Right cardiac atrium (tissue), 5 donors: ENCODE measurements around the gene OTOGL. TPM values are rescaled to one million over a fixed set of nuclear protein-coding genes. Genes with fewer than 3 reads are reported as not detected.

ENCODE experiments used
- ATAC-seq, 2 donors: fragments of 200-7000 bp; cut with Tn5 transposase; one replicate each; pipeline versions ENCODE4 v1.8.0 to v1.9.1; 2020; ENCODE audit warnings: moderate library complexity in 2 of 2, mild to moderate bottlenecking in 1 of 2
- DNase-seq, 3 donors: peaks; one replicate each; pipeline ENCODE4 v3.0.0-alpha.2; 2020
- H3K27ac ChIP-seq: one replicate; pipeline ENCODE4 v1.5.1; 2013; ENCODE audit warnings: mild to moderate bottlenecking, low read length, control low read depth, moderate library complexity
- H3K27me3 ChIP-seq: one replicate; pipeline ENCODE4 v1.6.1; 2013; ENCODE audit not compliant: control insufficient read depth, insufficient read depth
- H3K4me1 ChIP-seq: one replicate; pipeline ENCODE4 v1.6.1; 2013; ENCODE audit warnings: low read length; ENCODE audit not compliant: control insufficient read depth, insufficient read depth
- H3K4me3 ChIP-seq: one replicate; pipeline ENCODE4 v1.5.1; 2013; ENCODE audit warnings: low read length, control low read depth
- H3K9me3 ChIP-seq: one replicate; pipeline ENCODE4 v1.6.1; 2013; ENCODE audit warnings: low read length; ENCODE audit not compliant: control insufficient read depth
- WGBS: extraction: QIAGEN DNeasy Blood & Tissue Kit; methylation state at CpG from one replicate; pipeline ENCODE4 v1.1.7; 2013; 5-methylcytosine and 5-hydroxymethylcytosine counted together
- intact Hi-C, 4 donors: fragments of 100-400 bp; cut with DNase I; formaldehyde crosslinking; loops; one replicate each; pipeline versions ENCODE4 v1.11.0 to v1.14.0; 2022 to 2023
- long read RNA-seq, 4 donors: library from polyadenylated mRNA; unstranded; transcript quantifications; one replicate each; pipeline ENCODE4 v2.0.0, GENCODE V29; 2020 to 2021
- polyA plus RNA-seq: library from polyadenylated mRNA; stranded (reverse); fragments of 200-250 nt; gene quantifications from one replicate; pipeline ENCODE4 v1.2.3, GENCODE V29; 2013
- total RNA-seq, 4 donors: library from RNA; stranded (reverse); fragmentation: NEBNext Ultra II Directional; extraction: Animal tissue kit (Norgen Biotek cat#: 25700); gene quantifications; one replicate each; pipeline ENCODE4 v1.2.1, GENCODE V29; 2021
- donor health status: healthy with polysubstance abuse.
- donor health status: DM: no; HTN: yes; CAD: no.
- donor health status: DM: no; HTN: no; CAD: no.
- donor health status: DM: no; HTN: yes; CAD: no; lungs with severe emphysema.
- donor health status: DM: yes; HTN: yes; CAD: no.

OTOGL gene, protein sequence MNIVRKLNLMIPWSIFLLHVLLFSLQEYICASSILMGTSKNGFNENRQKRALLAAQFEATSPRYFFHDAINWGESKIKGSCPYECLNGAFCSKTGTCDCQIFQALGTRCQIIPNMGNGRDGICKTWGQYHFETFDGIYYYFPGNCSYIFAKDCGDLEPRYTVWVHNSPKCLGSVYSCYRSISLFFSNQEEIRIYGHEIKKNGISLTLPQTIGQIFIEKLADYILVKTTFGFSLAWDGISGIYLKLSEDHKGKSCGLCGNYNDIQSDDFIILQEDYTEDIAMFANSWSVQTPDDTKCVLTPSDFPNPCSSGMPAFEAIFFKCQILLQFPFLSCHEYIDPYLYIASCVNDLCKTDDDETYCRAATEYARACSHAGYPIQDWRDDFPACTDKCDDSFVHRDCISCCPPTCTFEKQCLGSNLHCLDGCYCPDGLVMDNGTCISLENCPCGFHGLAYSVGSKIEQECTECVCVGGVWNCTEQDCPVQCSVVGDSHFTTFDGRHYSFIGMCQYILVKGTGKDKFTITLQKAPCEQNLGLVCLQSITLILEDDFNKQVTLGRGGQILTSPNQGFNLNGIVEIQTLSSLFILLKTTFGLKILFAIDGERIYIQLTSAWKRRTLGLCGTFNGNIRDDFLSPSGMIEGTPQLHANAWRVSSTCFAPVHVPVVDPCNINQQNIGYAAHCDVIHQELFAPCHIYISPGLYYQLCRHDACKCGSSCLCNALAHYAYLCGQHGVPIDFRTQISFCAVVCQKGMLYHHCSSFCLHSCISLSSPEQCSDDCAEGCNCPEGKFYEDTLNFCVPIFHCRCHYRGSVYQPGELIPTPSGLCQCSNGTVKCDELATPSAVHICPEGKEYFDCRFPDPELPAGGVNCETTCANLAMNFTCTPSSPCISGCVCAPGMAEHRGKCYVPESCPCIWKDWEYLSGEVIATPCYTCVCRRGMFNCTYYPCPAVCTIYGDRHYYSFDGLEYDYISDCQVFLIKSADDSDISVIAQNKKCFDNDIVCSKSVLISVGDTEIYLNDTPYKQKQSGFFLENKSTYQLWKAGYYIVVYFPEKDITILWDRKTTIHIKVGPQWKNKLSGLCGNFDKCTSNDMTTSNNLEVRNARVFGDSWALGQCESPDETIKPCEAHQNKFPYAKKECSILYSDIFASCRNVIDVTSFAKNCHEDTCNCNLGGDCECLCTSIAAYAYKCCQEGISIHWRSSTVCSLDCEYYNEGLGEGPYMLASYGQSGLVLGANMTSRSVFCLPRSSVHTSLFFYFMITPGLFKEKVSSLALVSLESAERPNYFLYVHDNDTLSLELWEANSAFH (N-terminal part only)
- 10 to 100 TPM in 3 of 4 donors, 1 to 10 TPM in 1; 8.8 to 25.9 (median 19.5) TPM for total RNA-seq
- 8.1 TPM for polyA plus RNA-seq
- long read RNA-seq, donor 1, partial matches to known transcripts: 1 of 7 reads
- long read RNA-seq, donor 1, other reads (novel, unspliced or antisense): 6 of 7 reads
- long read RNA-seq, donor 2, partial matches to known transcripts: 1 of 2 reads
- long read RNA-seq, donor 2, other reads (novel, unspliced or antisense): 1 of 2 reads
- long read RNA-seq, donor 3, partial matches to known transcripts: 4 of 13 reads
- long read RNA-seq, donor 3, other reads (novel, unspliced or antisense): 9 of 13 reads
- long read RNA-seq, donor 4, partial matches to known transcripts: 4 of 11 reads
- long read RNA-seq, donor 4, other reads (novel, unspliced or antisense): 7 of 11 reads

DNA sequence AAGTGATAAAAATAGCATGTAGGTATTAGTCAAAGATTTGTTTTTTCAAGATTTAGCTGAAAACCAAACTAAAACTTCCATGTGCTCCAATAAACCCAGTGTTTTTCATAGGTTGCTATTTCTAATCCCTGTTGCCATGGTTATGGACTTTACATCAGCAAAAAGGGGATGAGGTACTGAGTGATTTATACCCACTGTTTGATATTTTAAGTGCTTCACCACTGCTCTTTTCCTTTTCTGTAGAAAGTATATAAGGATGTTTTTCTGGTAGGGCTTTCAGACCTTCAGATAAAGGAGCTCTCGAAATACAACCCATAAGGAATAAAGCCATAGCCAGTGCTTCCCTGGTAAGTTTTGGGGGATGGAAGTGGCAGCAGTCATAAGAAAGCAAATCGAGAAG is at the start of gene OTOGL:
OTOGL (plus strand) TSS at position 279 of the 400 bp plus-strand sequence. CDS start 109,895 bp downstream, outside the sequence.
- no peak for ATAC-seq
- H3K9me3 ChIP-seq: no peaks in the 10 kb centered on the region
- H3K4me3 ChIP-seq: no peak within 1 kb of the TSS
- intact Hi-C loops: no loop called here
- no peaks in the 10 kb centered on the region for H3K4me1 ChIP-seq
- WGBS: 79% methylated on average over 2 of the region's 2 CpGs
- no peaks in the 10 kb centered on the region for H3K27me3 ChIP-seq
- no peak within 1 kb of the TSS for H3K27ac ChIP-seq
- DNase-seq: no peak

DNA sequence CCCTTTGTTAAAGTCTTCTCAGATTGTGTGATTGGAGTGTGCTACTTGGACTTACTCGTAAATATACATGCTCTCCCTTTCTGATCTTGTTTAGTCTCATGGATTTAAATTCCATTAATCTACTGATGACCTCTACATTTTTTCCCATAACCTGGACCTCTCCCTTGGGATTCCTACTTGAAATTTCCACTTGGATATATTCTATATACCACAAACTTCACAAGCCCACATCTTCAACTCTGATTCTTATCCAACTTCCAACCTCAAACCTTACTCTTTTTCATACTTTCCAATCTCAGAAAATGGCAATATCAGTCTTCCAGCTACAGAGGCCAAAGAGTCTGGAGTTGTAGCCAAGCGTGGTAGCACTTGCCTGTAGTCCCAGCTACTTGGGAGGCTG is 49.1 kb upstream of the OTOGL start:
- Histone ChIP-seq H3K27me3 (no peaks in the 10 kb centered on the region), H3K4me1 (no peaks in the 10 kb centered on the region), H3K9me3 (no peaks in the 10 kb centered on the region), H3K4me3 (no peak overlapping the region), H3K27ac (no peak overlapping the region)
- intact Hi-C loops: no loop called here
- DNase-seq (no peak), ATAC-seq (no peak)
- WGBS: 84% methylated on average over 2 of the region's 2 CpGs

DNA sequence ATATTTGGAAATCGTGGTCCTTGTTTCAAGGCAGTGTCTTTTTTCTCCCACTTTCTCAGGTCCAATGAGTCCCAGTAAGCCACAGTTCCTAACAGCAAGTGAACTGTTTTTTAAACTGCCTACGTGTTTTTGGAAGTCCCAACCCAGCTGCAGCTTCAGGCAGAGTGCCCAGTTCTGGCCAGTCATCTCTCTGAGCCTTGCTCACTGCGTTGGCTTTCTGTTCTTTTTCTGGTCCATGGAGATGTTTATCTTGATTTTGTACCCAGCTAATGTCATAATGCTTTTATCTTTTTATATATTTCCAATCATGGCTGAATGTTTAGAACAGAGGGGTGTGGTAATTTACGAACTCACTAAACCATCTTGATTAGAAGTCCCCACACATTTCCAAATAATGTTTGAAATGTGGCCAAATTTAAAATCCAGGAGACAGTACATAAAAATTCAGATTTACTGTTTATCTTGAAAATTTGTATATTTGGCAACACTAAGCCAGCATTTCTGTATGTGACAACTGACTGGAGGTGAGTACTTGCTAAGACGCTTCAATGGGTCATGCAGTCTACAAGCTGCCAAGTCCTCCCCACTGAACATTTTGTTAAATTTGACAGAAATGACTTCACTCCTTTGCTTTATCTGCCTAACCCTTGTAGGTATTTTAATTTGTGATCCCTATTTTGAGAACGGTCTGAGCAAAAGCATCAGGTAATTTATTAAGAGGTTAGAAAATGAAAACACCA is 46.1 kb upstream of the OTOGL start:
- WGBS: 42% methylated on average over 6 of the region's 6 CpGs
- ATAC-seq (peak; percentile 68 to 89), DNase-seq (peak; percentile 75 to 89 (median 85))
- no peak overlapping the region for H3K27ac ChIP-seq
- no peaks in the 10 kb centered on the region for H3K9me3 ChIP-seq
- no peaks in the 10 kb centered on the region for H3K4me1 ChIP-seq
- no peak overlapping the region for H3K4me3 ChIP-seq
- intact Hi-C loops: no loop called here
- H3K27me3 ChIP-seq: no peaks in the 10 kb centered on the region

- peak in 1 of 2 donors; percentile 84 for ATAC-seq
- Histone ChIP-seq H3K9me3 (no peaks in the 10 kb centered on the region), H3K4me1 (no peaks in the 10 kb centered on the region), H3K27me3 (no peaks in the 10 kb centered on the region), H3K27ac (no peak overlapping the region), H3K4me3 (no peak overlapping the region)
- intact Hi-C loops: no loop called here
- 55% methylated on average over 4 of the region's 4 CpGs for WGBS
- no peak for DNase-seq
Measured at GRCh38 chr12:80056232-80056631, 43.1 kb upstream of the OTOGL start.

- no peaks in the 10 kb centered on the region for H3K27me3 ChIP-seq
- ATAC-seq (peak; percentile 43 to 86), DNase-seq (peak in 1 of 3 donors; percentile 42)
- H3K9me3 ChIP-seq: no peaks in the 10 kb centered on the region
- H3K27ac ChIP-seq: no peak overlapping the region
- no peaks in the 10 kb centered on the region for H3K4me1 ChIP-seq
- no peak overlapping the region for H3K4me3 ChIP-seq
- intact Hi-C loops: no loop called here
Measured at GRCh38 chr12:80056845-80057244, 42.5 kb upstream of the OTOGL start.

DNA sequence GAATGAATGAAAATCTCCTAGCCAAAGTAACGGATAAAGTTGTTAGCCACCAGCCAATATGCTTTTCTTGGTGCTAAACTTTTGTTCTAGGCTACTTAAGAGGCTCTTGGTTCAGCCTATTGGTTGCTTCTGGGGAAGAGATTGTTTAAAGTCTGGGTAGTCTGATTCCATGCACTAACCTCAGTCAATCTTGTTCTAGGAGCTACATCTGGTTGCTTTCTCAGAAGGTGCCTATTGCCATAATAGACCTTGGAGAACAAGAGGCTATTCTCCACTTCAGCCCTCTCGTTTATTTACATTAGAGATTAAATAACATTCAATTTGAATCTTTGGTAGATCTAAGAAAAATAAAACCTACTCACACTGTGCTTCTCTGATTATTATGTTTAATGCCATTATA is 40.8 kb upstream of the OTOGL start:
- Histone ChIP-seq H3K27me3 (no peaks in the 10 kb centered on the region), H3K9me3 (no peaks in the 10 kb centered on the region), H3K4me1 (no peaks in the 10 kb centered on the region), H3K27ac (no peak overlapping the region), H3K4me3 (no peak overlapping the region)
- no peak for ATAC-seq
- intact Hi-C loops: no loop called here
- DNase-seq: no peak
- 81% methylated on average over 2 of the region's 2 CpGs for WGBS

- DNase-seq (no peak), ATAC-seq (no peak)
- Histone ChIP-seq H3K27me3 (no peaks in the 10 kb centered on the region), H3K27ac (no peak overlapping the region), H3K4me1 (no peaks in the 10 kb centered on the region), H3K4me3 (no peak overlapping the region), H3K9me3 (no peaks in the 10 kb centered on the region)
- whole genome bisulfite sequencing: 65% methylated on average over 1 of the region's 1 CpG
- intact Hi-C loops: no loop called here
Measured at GRCh38 chr12:80059102-80059501, 40.2 kb upstream of the OTOGL start.

DNA sequence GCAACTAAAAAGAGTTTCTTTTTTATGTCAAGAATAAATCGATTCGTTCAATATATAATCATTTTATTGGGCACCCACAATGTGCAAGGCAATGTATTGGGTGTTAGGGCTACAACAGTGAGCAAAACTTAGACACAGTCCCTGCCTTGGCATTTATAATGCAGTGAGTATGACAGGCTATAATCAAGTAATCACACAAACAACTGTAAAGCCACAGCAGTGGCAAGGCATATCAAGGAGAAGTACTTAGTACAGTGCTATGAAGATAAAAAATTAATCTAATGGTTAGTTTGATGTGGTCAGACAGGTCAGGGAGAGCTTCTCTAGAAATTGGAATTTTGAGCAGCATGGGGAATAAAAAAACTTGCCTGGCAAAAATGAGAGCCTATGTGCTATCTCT is 39.5 kb upstream of the OTOGL start:
- WGBS: 83% methylated on average over 2 of the region's 2 CpGs
- no peaks in the 10 kb centered on the region for H3K4me1 ChIP-seq
- H3K4me3 ChIP-seq: no peak overlapping the region
- intact Hi-C loops: no loop called here
- DNase-seq (no peak), ATAC-seq (no peak)
- no peaks in the 10 kb centered on the region for H3K9me3 ChIP-seq
- H3K27me3 ChIP-seq: no peaks in the 10 kb centered on the region
- no peak overlapping the region for H3K27ac ChIP-seq

GRCh38 chr12:80064269-80064668 is 35.1 kb upstream of the OTOGL start:
- WGBS: 69% methylated on average over 3 of the region's 3 CpGs
- no peak for DNase-seq
- Histone ChIP-seq H3K4me1 (no peaks in the 10 kb centered on the region), H3K27me3 (no peaks in the 10 kb centered on the region), H3K4me3 (no peak overlapping the region), H3K27ac (no peak overlapping the region), H3K9me3 (no peaks in the 10 kb centered on the region)
- intact Hi-C loops: no loop called here
- no peak for ATAC-seq

DNA sequence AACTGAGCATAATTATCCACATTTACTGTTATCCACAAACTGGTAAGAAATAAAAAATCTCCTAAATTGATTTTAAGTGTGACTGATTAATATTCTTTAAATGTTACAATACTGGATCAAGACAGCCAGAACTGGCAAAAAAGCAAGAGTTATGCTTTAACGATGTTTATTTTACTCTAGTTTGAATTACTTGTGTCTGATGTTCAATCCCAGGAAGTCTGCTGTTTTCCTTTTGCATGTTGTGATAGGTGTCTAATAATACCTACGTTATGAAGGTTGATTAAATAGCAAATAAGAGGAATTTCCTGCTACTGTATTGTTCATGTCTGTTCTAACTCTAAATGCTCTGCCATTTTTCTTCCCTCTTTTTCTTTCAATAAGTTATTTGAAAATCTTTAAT is 34.4 kb upstream of the OTOGL start:
- intact Hi-C loops: no loop called here
- Histone ChIP-seq H3K27ac (no peak overlapping the region), H3K4me3 (no peak overlapping the region), H3K4me1 (no peaks in the 10 kb centered on the region), H3K27me3 (no peaks in the 10 kb centered on the region), H3K9me3 (no peaks in the 10 kb centered on the region)
- ATAC-seq (no peak), DNase-seq (no peak)
- WGBS: 60% methylated on average over 2 of the region's 2 CpGs
